Left hindlimb (tissue), 1 donor: Measurements from ENCODE around the gene DENND5A.

ENCODE experiments used
- DNase-seq: peaks from one replicate; pipeline ENCODE4 v3.0.0-alpha.2; 2018

Gene DENND5A

GRCh38 chr11:9265211-9266131, at the start of gene DENND5A:
Gene DENND5A (minus strand): TSS chr11:9265350. CDS start chr11:9265069, 281 bp downstream.
- DNase-seq, result peak; percentile 92

GRCh38 chr11:9314291-9315077, 49.3 kb upstream of the DENND5A start, which contains the start of gene TMEM41B:
Gene TMEM41B (minus strand): TSS chr11:9314593. CDS start chr11:9314441, 152 bp downstream.
- peak; percentile 99 for DNase-seq

- DNase-seq, result no peak
Observed at GRCh38 chr11:9313648-9314290, 48.6 kb upstream of the DENND5A start.

GRCh38 chr11:9310485-9311090, 45.4 kb upstream of the DENND5A start:
- no peak for DNase-seq

GRCh38 chr11:9304178-9304577, 39.0 kb upstream of the DENND5A start:
- DNase-seq, result no peak

GRCh38 chr11:9302448-9302847, 37.3 kb upstream of the DENND5A start:
- no peak for DNase-seq

- no peak for DNase-seq
Observed at GRCh38 chr11:9301720-9302119, 36.6 kb upstream of the DENND5A start.

GRCh38 chr11:9293646-9294045, 28.5 kb upstream of the DENND5A start:
- no peak for DNase-seq

GRCh38 chr11:9285850-9286587, 20.9 kb upstream of the DENND5A start:
- DNase-seq, result no peak

- no peak for DNase-seq
Observed at GRCh38 chr11:9280655-9281301, 15.6 kb upstream of the DENND5A start.

- no peak for DNase-seq
Observed at GRCh38 chr11:9277176-9277575, 12.0 kb upstream of the DENND5A start.

GRCh38 chr11:9276571-9276970, 11.4 kb upstream of the DENND5A start:
- no peak for DNase-seq

GRCh38 chr11:9274499-9275258, 9.5 kb upstream of the DENND5A start:
- no peak for DNase-seq

- DNase-seq, result no peak
Observed at GRCh38 chr11:9273376-9274336, 8.5 kb upstream of the DENND5A start.

GRCh38 chr11:9269492-9270013, 4.4 kb upstream of the DENND5A start:
- DNase-seq, result no peak

GRCh38 chr11:9267680-9268079, 2.5 kb upstream of the DENND5A start:
- no peak for DNase-seq

GRCh38 chr11:9266926-9267325, 1.8 kb upstream of the DENND5A start:
- DNase-seq, result no peak

GRCh38 chr11:9266132-9266736, 1.1 kb upstream of the DENND5A start:
- DNase-seq, result no peak
